Vagina (tissue), 2 donors: ENCODE measurements around the gene DNAH10. TPM values are rescaled to one million over a fixed set of nuclear protein-coding genes. Genes with fewer than 3 reads are reported as not detected.
"Not testable (repeated sequence)": the region's sequence is repeated elsewhere in the genome, so short reads cannot be mapped to it uniquely, and the experiment has no call there.

Experiments
- DNase-seq, 2 donors: peaks; one replicate each; pipeline ENCODE4 v3.0.0-alpha.2; 2017; ENCODE audit errors: extremely low spot score in 2 of 2
- H3K27ac ChIP-seq: fragments of 200-600 bp; sonication (generic); one replicate; pipeline ENCODE4 v1.5.1; 2019
- H3K27me3 ChIP-seq: fragments of 200-600 bp; sonication (generic); one replicate; pipeline ENCODE4 v1.5.1; 2019
- H3K36me3 ChIP-seq, 2 donors: fragments of 200-600 bp; sonication (generic); one replicate each; pipeline ENCODE4 v1.5.1; 2017 to 2019
- H3K4me1 ChIP-seq: fragments of 200-600 bp; sonication (generic); one replicate; pipeline ENCODE4 v1.5.1; 2019
- H3K4me3 ChIP-seq, 2 donors: fragments of 200-600 bp; sonication (generic); 1 replicate in 1 of 2; 2 replicates in 1 of 2; pipeline ENCODE4 v1.5.1; 2016 to 2019
- H3K9me3 ChIP-seq: fragments of 200-600 bp; sonication (generic); one replicate; pipeline ENCODE4 v1.5.1; 2019
- CTCF ChIP-seq, 3 experiments: fragments of 450-650 bp in 2 of 3; fragments of 200-600 bp in 1 of 3; sonication (generic) in 1 of 3; IDR thresholded peaks; one replicate each; pipeline ENCODE4 v1.5.1; 2017 to 2019; ENCODE audit warnings: antibody characterized with exemption in 3 of 3, mild to moderate bottlenecking in 2 of 3, moderate library complexity in 2 of 3
- POLR2A ChIP-seq, 2 donors: fragments of 450-650 bp; IDR thresholded peaks; one replicate each; pipeline ENCODE4 v1.6.1; 2017; ENCODE audit warnings: antibody characterized with exemption in 2 of 2, mild to moderate bottlenecking in 2 of 2, moderate library complexity in 2 of 2
- POLR2AphosphoS5 ChIP-seq, 2 donors: sonication (generic); formaldehyde crosslinking; IDR thresholded peaks; one replicate each; pipeline ENCODE4 v1.9.0; 2017; ENCODE audit warnings: antibody characterized with exemption in 2 of 2, mild to moderate bottlenecking in 2 of 2, low read depth in 1 of 2; ENCODE audit not compliant: insufficient read depth in 1 of 2
- intact Hi-C: fragments of 100-400 bp; cut with DNase I; formaldehyde crosslinking; loops from one replicate; pipeline ENCODE4 v1.15.1; 2023
- total RNA-seq: library from RNA; depleted of rRNA; stranded (reverse); fragments of >200 nt; gene quantifications from one replicate; pipeline ENCODE4 v1.2.3, GENCODE V29; 2016

Gene DNAH10
- total RNA-seq, 1 donor from 2014 or later, result not detected

GRCh38 chr12:123944696-123945095 lies 182.6 kb downstream of the DNAH10 start:
- no peaks in the 10 kb centered on the region for H3K9me3 ChIP-seq
- DNase-seq, result peak in 1 of 2 donors; percentile 91
- TF ChIP-seq CTCF (IDR thresholded peaks at IDR 0.05), result no peak
- TF ChIP-seq POLR2A (IDR thresholded peaks at IDR 0.05), result no peak
- no peak for TF ChIP-seq POLR2AphosphoS5 (IDR thresholded peaks at IDR 0.05; ENCODE audit: insufficient read depth in 1 of 2, low read depth in 1 of 2)
- no peaks in the 10 kb centered on the region for H3K4me1 ChIP-seq
- no peak overlapping the region for H3K27ac ChIP-seq
- intact Hi-C loops, result no loop called here
- no peaks in the 10 kb centered on the region for H3K27me3 ChIP-seq
- H3K4me3 ChIP-seq, result no peak overlapping the region
- H3K36me3 ChIP-seq, result peaks cover 0 to 37% of the 10 kb centered on the region in 2 donors

GRCh38 chr12:123945287-123946151 lies 183.4 kb downstream of the DNAH10 start:
- H3K4me3 ChIP-seq, result no peak overlapping the region
- peaks cover 3% of the 10 kb centered on the region for H3K4me1 ChIP-seq
- no peaks in the 10 kb centered on the region for H3K27me3 ChIP-seq
- H3K27ac ChIP-seq, result no peak overlapping the region
- intact Hi-C loops, result no loop called here
- TF ChIP-seq CTCF (IDR thresholded peaks at IDR 0.05), result no peak
- H3K36me3 ChIP-seq, result peaks cover 0 to 30% of the 10 kb centered on the region in 2 donors
- peak in 1 of 2 donors; percentile 89 for DNase-seq
- no peaks in the 10 kb centered on the region for H3K9me3 ChIP-seq

- Histone ChIP-seq H3K4me1 (peaks cover 9% of the 10 kb centered on the region), H3K27ac (no peak overlapping the region), H3K4me3 (no peak overlapping the region), H3K9me3 (no peaks in the 10 kb centered on the region), H3K36me3 (peaks cover 0 to 27% of the 10 kb centered on the region in 2 donors), H3K27me3 (no peaks in the 10 kb centered on the region)
- intact Hi-C loops, result no loop called here
- TF ChIP-seq POLR2AphosphoS5 (IDR thresholded peaks at IDR 0.05; ENCODE audit: insufficient read depth in 1 of 2, low read depth in 1 of 2), result no peak
- no peak for TF ChIP-seq POLR2A (IDR thresholded peaks at IDR 0.05)
- TF ChIP-seq CTCF (IDR thresholded peaks at IDR 0.05), result no peak
- DNase-seq, result peak in 1 of 2 donors; percentile 95
These were observed 184.0 kb downstream of the DNAH10 start for GRCh38 chr12:123946152-123946515.

- H3K4me1 ChIP-seq, H3K4me3 ChIP-seq, H3K9me3 ChIP-seq, intact Hi-C loops, H3K27ac ChIP-seq, H3K27me3 ChIP-seq: not testable (repeated sequence)
- H3K36me3 ChIP-seq, result peaks cover 0 to 21% of the 10 kb centered on the region in 2 donors
- DNase-seq, result peak in 1 of 2 donors; percentile 14
These were observed 184.7 kb downstream of the DNAH10 start for GRCh38 chr12:123946516-123947505.

GRCh38 chr12:123947531-123947930 lies 185.4 kb downstream of the DNAH10 start:
- H3K4me1 ChIP-seq, result not testable (repeated sequence)

More at GRCh38 chr12:123947531-123947930, 185.4 kb downstream of the DNAH10 start:
- H3K27me3 ChIP-seq, H3K27ac ChIP-seq, intact Hi-C loops, H3K4me3 ChIP-seq, DNase-seq, H3K9me3 ChIP-seq: not testable (repeated sequence)
- H3K36me3 ChIP-seq, result peaks cover 0 to 13% of the 10 kb centered on the region in 2 donors
